ES-I3 (cell line): ENCODE results near the gene RAD50.
"Not testable (repeated sequence)": the region's sequence is repeated elsewhere in the genome, so short reads cannot be mapped to it uniquely, and the experiment has no call there.

Source experiments
- H3K36me3 ChIP-seq: 2 replicates; pipeline ENCODE4 v1.6.1; 2013; ENCODE audit warnings: mild to moderate bottlenecking, low read length, control low read depth, moderate library complexity; ENCODE audit not compliant: insufficient read depth
- H3K4me1 ChIP-seq: 2 replicates; pipeline ENCODE4 v1.6.1; 2013; ENCODE audit warnings: mild to moderate bottlenecking, control low read depth, low read length; ENCODE audit not compliant: insufficient read depth
- H3K9ac ChIP-seq: 2 replicates; pipeline ENCODE4 v1.6.1; 2013; ENCODE audit warnings: low read depth, mild to moderate bottlenecking, low read length, moderate library complexity
- H3K9me3 ChIP-seq: 2 replicates; pipeline ENCODE4 v1.6.1; 2013; ENCODE audit warnings: mild to moderate bottlenecking, low read length, moderate library complexity; ENCODE audit not compliant: control insufficient read depth, insufficient read depth

Gene RAD50

DNA sequence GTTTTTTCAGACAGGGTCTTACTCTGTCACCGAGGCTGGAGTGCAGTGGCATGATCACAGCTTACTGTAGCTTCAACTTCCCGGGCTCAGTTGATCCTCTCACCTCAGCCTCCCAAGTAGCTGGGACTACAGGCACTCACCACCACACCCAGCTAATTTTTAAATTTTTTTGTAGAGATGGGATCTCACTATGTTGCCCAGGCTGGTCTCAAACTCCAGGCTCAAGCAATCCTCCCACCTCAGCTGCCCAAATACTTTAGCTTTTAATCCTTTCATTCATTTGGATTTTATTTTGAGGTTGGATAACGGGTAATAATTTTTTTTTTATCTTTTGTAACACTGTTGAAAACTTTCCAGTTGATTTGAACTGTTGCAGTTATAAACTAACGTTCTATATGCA, 76.8 kb downstream of the RAD50 start:
- H3K9me3 ChIP-seq, H3K4me1 ChIP-seq, H3K36me3 ChIP-seq, H3K9ac ChIP-seq: not testable (repeated sequence)

DNA sequence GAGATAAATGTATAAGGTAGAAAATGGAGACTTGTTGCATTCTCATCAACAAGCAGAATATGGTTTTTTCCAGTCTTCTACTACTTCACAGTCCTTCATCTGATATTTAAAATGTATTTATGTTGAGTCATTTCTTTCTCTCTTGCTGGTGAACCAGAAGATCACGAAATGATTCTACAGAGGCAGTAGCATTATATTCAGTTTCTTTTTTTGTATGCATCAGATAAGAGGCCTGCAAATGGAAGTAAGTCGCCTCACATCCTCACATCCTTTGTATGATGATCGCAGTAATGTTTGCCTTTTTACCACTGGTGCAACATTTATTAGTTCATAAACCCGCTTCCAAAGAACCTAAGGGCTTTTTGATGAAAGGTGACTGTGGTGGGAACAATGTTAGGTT, 79.1 kb downstream of the RAD50 start:
- H3K9ac ChIP-seq, result no peak overlapping the region
- H3K9me3 ChIP-seq, result no peaks in the 10 kb centered on the region
- no peaks in the 10 kb centered on the region; the same call in 1 of the 2 replicates for H3K36me3 ChIP-seq
- no peaks in the 10 kb centered on the region for H3K4me1 ChIP-seq

DNA sequence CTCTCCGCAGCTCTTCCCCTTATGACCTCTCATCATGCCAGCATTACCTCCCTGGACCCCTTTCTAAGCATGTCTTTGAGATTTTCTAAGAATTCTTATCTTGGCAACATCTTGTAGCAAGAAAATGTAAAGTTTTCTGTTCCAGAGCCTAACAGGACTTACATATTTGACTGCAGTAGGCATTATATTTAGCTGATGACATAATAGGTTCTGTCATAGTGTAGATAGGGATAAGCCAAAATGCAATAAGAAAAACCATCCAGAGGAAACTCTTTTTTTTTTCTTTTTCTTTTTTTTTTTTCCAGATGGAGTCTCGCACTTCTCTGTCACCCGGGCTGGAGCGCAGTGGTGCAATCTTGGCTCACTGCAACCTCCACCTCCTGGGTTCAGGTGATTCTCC, 80.5 kb downstream of the RAD50 start:
- no peaks in the 10 kb centered on the region; the same call in 1 of the 2 replicates for H3K36me3 ChIP-seq

DNA sequence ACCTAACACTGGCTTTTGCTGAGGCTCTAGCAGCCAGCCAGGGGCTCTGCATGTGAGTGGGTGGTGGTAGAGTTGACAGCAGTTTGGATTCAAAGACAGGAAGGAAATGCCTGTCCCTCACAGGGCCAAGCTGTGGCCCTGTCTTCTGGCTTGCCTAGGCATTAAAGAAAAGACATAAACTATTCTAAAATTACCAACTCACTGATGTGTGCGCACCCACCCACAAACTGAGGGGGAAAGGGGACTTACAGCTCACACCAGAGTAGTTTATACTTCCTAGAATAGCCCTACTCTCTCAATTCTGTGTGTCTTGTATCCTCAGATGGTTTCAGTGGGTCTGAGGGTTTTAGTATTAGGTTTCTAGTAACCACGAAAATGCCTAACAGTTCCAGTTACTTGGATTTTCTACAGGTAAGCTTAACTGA, 82.9 kb downstream of the RAD50 start:
- Histone ChIP-seq H3K9ac (no peak overlapping the region), H3K9me3 (no peaks in the 10 kb centered on the region), H3K36me3 (no peaks in the 10 kb centered on the region; the same call in none of the 2 replicates), H3K4me1 (peaks cover 6% of the 10 kb centered on the region; the same call in 1 of the 2 replicates)

More for the DNA sequence above, 80.5 kb downstream of the RAD50 start:
- Histone ChIP-seq H3K9me3 (no peaks in the 10 kb centered on the region), H3K9ac (no peak overlapping the region), H3K4me1 (no peaks in the 10 kb centered on the region)

DNA sequence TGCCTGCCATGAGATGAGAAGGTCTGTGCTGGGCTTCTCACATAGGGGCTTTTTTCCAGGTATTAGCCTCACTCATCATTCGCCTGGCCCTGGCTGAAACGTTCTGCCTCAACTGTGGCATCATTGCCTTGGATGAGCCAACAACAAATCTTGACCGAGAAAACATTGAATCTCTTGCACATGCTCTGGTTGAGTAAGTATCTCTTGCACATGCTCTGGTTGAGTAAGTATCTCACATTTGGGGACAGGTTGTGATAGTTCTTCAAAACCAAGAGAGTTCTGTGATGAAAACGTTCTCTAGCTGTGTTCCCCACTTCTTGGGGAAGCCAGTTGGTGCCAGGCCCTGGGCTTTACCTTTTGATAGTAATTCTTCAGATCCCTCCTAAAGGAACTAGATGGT, 83.8 kb downstream of the RAD50 start:
- no peak overlapping the region for H3K9ac ChIP-seq
- peaks cover 6% of the 10 kb centered on the region; the same call in 1 of the 2 replicates for H3K4me1 ChIP-seq
- H3K9me3 ChIP-seq, result no peaks in the 10 kb centered on the region
- no peaks in the 10 kb centered on the region; the same call in none of the 2 replicates for H3K36me3 ChIP-seq

DNA sequence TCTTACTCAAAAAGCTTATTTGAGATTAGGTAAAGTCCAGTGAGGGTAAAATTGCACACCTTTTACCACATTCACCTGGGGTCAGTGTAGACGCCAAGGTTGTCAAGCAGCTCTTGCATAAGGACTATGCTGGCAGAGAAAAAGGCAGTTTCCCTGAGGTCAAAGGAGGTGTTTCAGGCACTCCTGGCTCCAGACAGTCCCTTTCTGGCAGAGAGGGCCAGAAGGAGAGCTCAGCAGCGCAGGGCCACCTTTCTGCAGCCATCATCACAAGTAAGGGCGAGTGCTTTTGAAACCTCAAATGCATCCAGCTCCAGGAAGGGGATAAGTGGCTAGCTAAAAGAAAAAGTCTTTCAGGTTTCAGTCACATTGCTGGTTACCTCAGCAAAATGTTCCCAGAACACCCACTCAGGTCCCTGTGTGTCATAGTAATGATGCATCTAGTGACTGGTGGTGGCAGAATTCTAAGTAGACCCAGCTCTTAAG, 84.5 kb downstream of the RAD50 start:
- Histone ChIP-seq H3K4me1 (peaks cover 6% of the 10 kb centered on the region; the same call in 1 of the 2 replicates), H3K36me3 (no peaks in the 10 kb centered on the region; the same call in none of the 2 replicates), H3K9ac (no peak overlapping the region), H3K9me3 (no peaks in the 10 kb centered on the region; the same call in 1 of the 2 replicates)

DNA sequence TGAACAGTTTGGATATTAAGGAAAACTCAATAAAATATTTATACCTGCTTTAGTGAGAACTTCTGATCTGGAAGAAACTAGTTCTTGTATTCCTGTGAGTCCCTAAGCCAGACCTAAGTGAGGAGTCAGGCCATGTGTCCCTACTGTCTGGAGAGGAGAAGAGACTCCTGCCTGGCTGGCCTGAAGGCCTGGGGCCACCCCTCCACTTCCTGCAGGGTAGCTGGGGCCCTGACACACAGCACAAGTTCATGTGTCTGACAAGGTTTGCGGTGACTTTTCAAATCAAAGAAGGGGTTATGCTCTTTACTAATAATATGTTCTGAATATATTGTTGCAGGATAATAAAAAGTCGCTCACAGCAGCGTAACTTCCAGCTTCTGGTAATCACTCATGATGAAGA, 85.1 kb downstream of the RAD50 start:
- H3K9ac ChIP-seq, result no peak overlapping the region
- H3K4me1 ChIP-seq, result peaks cover 6% of the 10 kb centered on the region; the same call in 1 of the 2 replicates
- no peaks in the 10 kb centered on the region; the same call in none of the 2 replicates for H3K36me3 ChIP-seq
- no peaks in the 10 kb centered on the region; the same call in 1 of the 2 replicates for H3K9me3 ChIP-seq

DNA sequence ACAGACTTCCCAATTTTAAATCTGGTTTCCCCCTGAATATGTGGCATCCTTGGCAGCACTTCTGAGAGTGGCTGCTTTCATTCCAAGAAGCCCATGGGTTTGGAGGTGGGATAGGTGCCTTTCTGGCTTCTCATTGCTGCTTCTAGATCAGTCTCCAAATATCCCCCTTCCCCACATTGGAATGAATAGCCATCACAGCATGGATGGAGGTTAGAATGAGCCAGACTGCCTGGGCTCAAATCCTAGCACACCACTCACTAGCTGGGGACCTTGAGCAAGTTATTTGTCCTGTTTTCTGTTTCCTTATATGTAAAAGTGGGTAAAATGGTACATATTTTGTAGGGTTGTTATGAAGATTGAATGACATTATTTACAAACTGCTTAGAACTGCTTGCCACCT, 87.4 kb downstream of the RAD50 start:
- Histone ChIP-seq H3K4me1 (peaks cover 6% of the 10 kb centered on the region; the same call in 1 of the 2 replicates), H3K9ac (no peak overlapping the region), H3K9me3 (no peaks in the 10 kb centered on the region; the same call in 1 of the 2 replicates), H3K36me3 (no peaks in the 10 kb centered on the region; the same call in none of the 2 replicates)

DNA sequence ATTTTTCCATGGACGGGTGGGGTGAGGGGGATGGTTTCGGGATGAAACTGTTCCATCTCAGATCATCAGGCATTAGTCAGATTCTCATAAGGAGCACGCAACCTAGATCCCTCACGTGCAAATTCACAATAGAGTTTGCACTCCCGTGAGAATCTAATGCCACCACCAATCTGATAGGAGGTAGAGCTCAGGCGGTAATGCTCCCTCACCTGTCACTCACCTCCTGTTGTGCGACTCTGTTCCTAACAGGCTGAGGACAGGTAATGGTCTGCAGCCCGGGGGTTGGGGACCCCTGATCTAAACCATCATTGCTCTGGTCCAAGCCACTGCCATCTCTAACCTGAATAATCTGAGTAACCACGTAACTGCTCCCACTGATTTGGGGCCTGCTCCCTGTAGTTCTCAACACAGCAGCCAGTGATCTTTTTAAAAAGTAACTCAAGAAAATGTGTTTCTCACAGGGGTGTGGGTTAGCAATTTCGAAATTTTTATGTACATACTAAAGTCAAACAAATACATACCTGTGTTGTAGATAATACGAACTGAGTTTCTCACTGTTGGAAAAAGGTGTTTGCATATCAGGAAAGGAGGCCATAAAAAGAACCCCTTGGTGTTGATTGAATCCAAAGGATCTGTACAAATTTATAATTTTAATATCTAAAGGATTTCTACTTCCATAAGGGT, 89.9 kb downstream of the RAD50 start:
- Histone ChIP-seq H3K36me3 (no peaks in the 10 kb centered on the region; the same call in none of the 2 replicates), H3K4me1 (peaks cover 6% of the 10 kb centered on the region; the same call in 1 of the 2 replicates), H3K9me3 (no peaks in the 10 kb centered on the region; the same call in 1 of the 2 replicates), H3K9ac (no peak overlapping the region)

DNA sequence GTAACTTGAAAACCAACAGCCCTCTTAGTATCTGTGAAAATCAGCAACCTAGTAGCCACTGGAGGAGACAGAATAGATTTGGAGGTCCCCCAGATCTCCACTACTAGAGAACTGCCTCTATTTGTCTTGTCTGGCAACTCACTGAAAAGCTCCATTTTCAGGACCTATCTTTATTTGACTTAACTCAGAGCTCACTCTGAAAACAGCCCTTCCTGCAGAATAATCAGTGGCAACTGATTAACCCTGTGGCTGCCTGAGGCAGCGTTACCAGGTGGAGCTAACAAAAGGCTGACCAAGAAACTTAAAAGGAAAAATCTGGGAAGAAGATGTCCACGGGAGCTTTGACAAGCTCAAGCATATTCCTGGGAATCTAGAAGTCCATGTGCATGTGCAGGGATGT, 90.7 kb downstream of the RAD50 start:
- H3K9ac ChIP-seq, result no peak overlapping the region
- H3K9me3 ChIP-seq, result no peaks in the 10 kb centered on the region; the same call in 1 of the 2 replicates
- H3K36me3 ChIP-seq, result no peaks in the 10 kb centered on the region; the same call in none of the 2 replicates
- H3K4me1 ChIP-seq, result peaks cover 6% of the 10 kb centered on the region; the same call in 1 of the 2 replicates

DNA sequence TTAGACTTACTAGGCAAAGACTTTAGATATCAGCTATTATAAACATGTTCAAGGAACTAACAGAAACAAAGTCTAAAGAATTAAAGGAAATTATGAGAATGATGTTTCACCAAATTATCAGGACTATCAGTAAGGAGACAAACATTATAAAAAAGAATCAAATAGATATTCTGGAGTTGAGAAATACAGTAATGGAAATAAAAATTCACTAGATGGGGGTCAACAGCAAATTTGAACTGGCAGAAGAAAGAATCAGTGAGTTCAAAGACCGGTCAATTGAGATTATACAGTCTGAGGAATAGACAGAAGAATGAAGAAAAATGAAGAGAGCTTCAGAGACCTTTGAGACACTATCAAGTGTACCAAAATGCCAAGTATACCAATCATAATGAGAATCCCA, 91.6 kb downstream of the RAD50 start:
- H3K9ac ChIP-seq, result no peak overlapping the region
- peaks cover 6% of the 10 kb centered on the region; the same call in 1 of the 2 replicates for H3K4me1 ChIP-seq
- no peaks in the 10 kb centered on the region; the same call in 1 of the 2 replicates for H3K36me3 ChIP-seq
- H3K9me3 ChIP-seq, result no peaks in the 10 kb centered on the region; the same call in 1 of the 2 replicates

DNA sequence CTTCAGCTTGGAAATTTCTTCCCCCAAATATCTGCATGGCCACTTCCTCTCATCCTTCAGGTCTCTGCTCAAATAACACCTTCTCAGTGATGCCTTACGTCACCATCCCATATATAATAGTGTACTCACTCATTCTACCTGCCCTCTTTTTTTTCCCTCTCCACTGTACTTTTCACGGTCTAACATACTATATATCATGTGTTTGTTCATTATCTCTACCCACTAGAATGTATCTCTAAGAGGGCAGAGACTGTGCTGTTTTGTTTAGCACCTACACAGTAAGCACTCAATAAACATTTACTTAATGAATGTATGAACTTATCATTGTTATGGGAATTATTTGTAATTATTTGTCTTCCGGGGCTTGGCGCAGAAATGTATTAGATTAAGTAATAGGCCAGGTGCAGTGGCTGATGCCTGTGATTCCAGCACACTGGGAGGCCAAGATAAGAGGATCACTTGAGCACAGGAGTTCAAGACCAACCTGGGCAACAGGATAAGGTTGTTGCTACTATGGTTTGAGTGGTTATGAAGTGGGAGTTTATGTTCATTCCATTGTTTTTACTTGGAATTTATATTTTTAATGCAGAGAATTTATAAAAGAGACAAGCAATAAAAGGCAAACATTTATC, 95.2 kb downstream of the RAD50 start:
- Histone ChIP-seq H3K36me3 (no peaks in the 10 kb centered on the region), H3K9ac (no peak overlapping the region), H3K9me3 (no peaks in the 10 kb centered on the region), H3K4me1 (no peaks in the 10 kb centered on the region)

DNA sequence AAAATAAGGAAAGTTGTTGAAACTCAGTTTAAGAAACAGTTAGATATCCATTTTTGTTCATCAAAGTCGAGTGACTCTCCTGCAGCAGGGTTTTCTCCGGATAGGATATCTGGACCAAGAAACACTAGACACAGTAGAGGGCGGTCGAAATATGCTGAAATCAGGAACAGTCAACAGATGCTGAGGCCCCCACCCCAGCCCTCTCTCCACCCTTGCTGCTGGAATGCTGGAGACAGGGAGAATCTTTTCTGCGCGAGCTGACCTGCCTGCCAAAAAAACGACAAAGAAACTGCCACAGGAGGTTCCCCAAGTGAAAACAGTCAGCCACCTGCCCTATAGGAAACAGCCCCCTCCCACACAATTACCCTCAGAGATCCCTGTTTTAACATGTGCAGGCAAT, 96.9 kb downstream of the RAD50 start:
- H3K9me3 ChIP-seq, result no peaks in the 10 kb centered on the region
- H3K9ac ChIP-seq, result no peak overlapping the region
- no peaks in the 10 kb centered on the region for H3K4me1 ChIP-seq
- H3K36me3 ChIP-seq, result no peaks in the 10 kb centered on the region

DNA sequence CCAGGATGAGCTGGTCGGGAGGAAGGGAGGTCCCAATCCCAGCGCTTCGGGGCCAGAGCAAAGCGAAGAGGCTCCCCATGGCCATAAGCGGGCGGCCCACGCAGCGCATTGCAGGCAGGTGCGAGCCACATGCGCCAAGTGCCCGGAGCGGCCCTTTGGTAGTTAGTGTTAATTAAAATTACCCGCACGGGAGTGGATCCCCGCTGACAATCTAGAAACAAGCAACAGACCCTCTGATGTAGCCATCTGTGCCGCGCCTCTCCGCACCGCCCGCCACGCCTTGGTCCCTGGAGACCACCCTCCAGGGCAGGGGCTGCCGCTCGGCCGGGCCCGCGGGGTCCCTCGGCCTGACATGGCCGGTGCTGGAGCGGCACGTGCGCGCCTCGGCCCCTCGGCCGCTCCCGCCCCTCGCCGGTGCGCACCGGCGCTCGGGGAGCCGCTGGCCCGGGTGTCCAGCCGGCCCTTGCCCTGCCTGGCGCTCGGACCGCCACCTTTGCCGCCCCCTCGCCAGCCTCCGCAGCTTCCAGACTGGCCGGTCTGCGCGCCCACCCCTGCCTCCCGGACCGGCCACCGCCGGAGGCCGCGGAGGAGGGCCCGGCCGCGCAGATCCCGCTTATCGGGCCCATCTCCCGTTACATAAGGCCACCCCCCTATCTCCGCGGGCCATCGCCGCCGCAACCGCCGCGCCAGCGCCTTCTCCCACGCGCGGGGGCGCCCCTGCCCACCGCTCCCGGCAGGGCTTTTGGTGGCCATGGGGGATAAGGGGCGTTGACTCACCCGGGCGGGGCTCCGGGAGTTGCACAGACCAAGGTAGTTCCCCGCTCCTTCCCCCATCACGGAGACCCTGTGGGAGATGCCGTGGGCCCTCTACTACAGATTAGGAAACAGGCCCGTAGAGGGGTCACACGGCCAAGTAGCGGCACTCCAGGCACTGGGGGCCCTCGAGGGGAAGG, 99.3 kb downstream of the RAD50 start:
- no peaks in the 10 kb centered on the region for H3K36me3 ChIP-seq
- no peaks in the 10 kb centered on the region for H3K4me1 ChIP-seq
- no peaks in the 10 kb centered on the region for H3K9me3 ChIP-seq
- peak overlapping the region; percentile 49; the same call in 1 of the 2 replicates for H3K9ac ChIP-seq
